Liver (tissue), 9 donors: ENCODE results near the gene DNAJA3. TPM values are rescaled to one million over a fixed set of nuclear protein-coding genes. Genes with fewer than 3 reads are reported as not detected.

Experiments used
- DNase-seq: peaks from one replicate; pipeline ENCODE4 v3.0.0-alpha.2; 2017; ENCODE audit warnings: low spot score
- H3K27ac ChIP-seq, 2 donors: one replicate each; pipeline ENCODE4 v1.7.0; 2013; ENCODE audit warnings: inconsistent platforms in 2 of 2, low read length in 2 of 2, control low read depth in 1 of 2, low read depth in 1 of 2, mild to moderate bottlenecking in 1 of 2
- H3K27me3 ChIP-seq, 4 donors: one replicate each; pipeline versions ENCODE4 v1.6.1 to v1.7.0; 2013; ENCODE audit warnings: low read length in 3 of 4, inconsistent platforms in 1 of 4, mild to moderate bottlenecking in 1 of 4, moderate library complexity in 1 of 4; ENCODE audit not compliant: control insufficient read depth in 4 of 4, insufficient read depth in 4 of 4
- H3K36me3 ChIP-seq, 4 donors: one replicate each; pipeline versions ENCODE4 v1.6.1 to v1.7.0; 2013; ENCODE audit warnings: low read length in 3 of 4, mild to moderate bottlenecking in 3 of 4, low read depth in 1 of 4, moderate library complexity in 1 of 4; ENCODE audit not compliant: control insufficient read depth in 4 of 4, insufficient read depth in 3 of 4
- H3K4me1 ChIP-seq, 4 donors: one replicate each; pipeline versions ENCODE4 v1.6.1 to v1.7.0; 2013; ENCODE audit warnings: low read length in 3 of 4, mild to moderate bottlenecking in 3 of 4, moderate library complexity in 1 of 4; ENCODE audit not compliant: control insufficient read depth in 4 of 4, insufficient read depth in 4 of 4
- H3K4me3 ChIP-seq, 3 donors: one replicate each; pipeline versions ENCODE4 v1.6.1 to v1.7.0; 2013; ENCODE audit warnings: low read length in 3 of 3, control low read depth in 1 of 3, low read depth in 1 of 3, mild to moderate bottlenecking in 1 of 3
- H3K9ac ChIP-seq, 2 donors: one replicate each; pipeline ENCODE4 v1.7.0; 2013; ENCODE audit warnings: low read length in 2 of 2, mild to moderate bottlenecking in 2 of 2, moderate library complexity in 2 of 2, control low read depth in 1 of 2, low read depth in 1 of 2
- H3K9me3 ChIP-seq, 4 donors: one replicate each; pipeline versions ENCODE4 v1.6.1 to v1.7.0; 2013; ENCODE audit warnings: low read length in 3 of 4; ENCODE audit not compliant: control insufficient read depth in 4 of 4
- ATF3 ChIP-seq: IDR thresholded peaks from 2 replicates; pipeline ENCODE4 v1.6.1; 2016; ENCODE audit warnings: antibody characterized with exemption
- FOXA1 ChIP-seq: IDR thresholded peaks from 2 replicates; pipeline ENCODE4 v1.6.1; 2016; ENCODE audit warnings: antibody characterized with exemption
- FOXA2 ChIP-seq: IDR thresholded peaks from 2 replicates; pipeline ENCODE4 v1.6.1; 2016; ENCODE audit warnings: antibody characterized with exemption
- GABPA ChIP-seq, 2 donors: IDR thresholded peaks in 1 of 2; conservative IDR thresholded peaks in 1 of 2; 2 replicates each; pipeline ENCODE4 v1.6.1; 2016; ENCODE audit warnings: antibody characterized with exemption in 2 of 2, mild to moderate bottlenecking in 1 of 2, moderate library complexity in 1 of 2
- HNF4A ChIP-seq, 2 donors: conservative IDR thresholded peaks; 2 replicates each; pipeline ENCODE4 v1.6.1; 2016; ENCODE audit warnings: antibody characterized with exemption in 2 of 2, mild to moderate bottlenecking in 2 of 2
- HNF4G ChIP-seq: IDR thresholded peaks from 2 replicates; pipeline ENCODE4 v1.6.1; 2016; ENCODE audit warnings: antibody characterized with exemption
- JUND ChIP-seq, 2 donors: IDR thresholded peaks; 2 replicates each; pipeline ENCODE4 v1.6.1; 2016; ENCODE audit warnings: antibody characterized with exemption in 2 of 2
- MAX ChIP-seq: IDR thresholded peaks from 2 replicates; pipeline ENCODE4 v1.6.1; 2016; ENCODE audit warnings: antibody characterized with exemption
- NR2F2 ChIP-seq: IDR thresholded peaks from 2 replicates; pipeline ENCODE4 v1.6.1; 2016; ENCODE audit warnings: antibody characterized with exemption
- RAD21 ChIP-seq, 2 donors: IDR thresholded peaks; 2 replicates each; pipeline ENCODE4 v1.6.1; 2016; ENCODE audit warnings: antibody characterized with exemption in 2 of 2, mild to moderate bottlenecking in 2 of 2
- REST ChIP-seq: IDR thresholded peaks from 2 replicates; pipeline ENCODE4 v1.6.1; 2016; ENCODE audit warnings: antibody characterized with exemption, mild to moderate bottlenecking
- RXRA ChIP-seq, 2 donors: IDR thresholded peaks; 2 replicates each; pipeline ENCODE4 v1.6.1; 2017 to 2018; ENCODE audit warnings: antibody characterized with exemption in 2 of 2, mild to moderate bottlenecking in 1 of 2
- SP1 ChIP-seq: IDR thresholded peaks from 2 replicates; pipeline ENCODE4 v1.6.1; 2018; ENCODE audit warnings: antibody characterized with exemption, mild to moderate bottlenecking
- TAF1 ChIP-seq: conservative IDR thresholded peaks from 2 replicates; pipeline ENCODE4 v1.6.1; 2016; ENCODE audit warnings: antibody characterized with exemption, mild to moderate bottlenecking
- YY1 ChIP-seq: IDR thresholded peaks from 2 replicates; pipeline ENCODE4 v1.6.1; 2016; ENCODE audit warnings: antibody characterized with exemption, mild to moderate bottlenecking
- ZBTB33 ChIP-seq: IDR thresholded peaks from 2 replicates; pipeline ENCODE4 v1.6.1; 2016; ENCODE audit warnings: antibody characterized with exemption
- WGBS: extraction: QIAGEN DNeasy Blood & Tissue Kit; methylation state at CpG from one replicate; pipeline ENCODE4 v1.1.7; 2013; 5-methylcytosine and 5-hydroxymethylcytosine counted together
- polyA plus RNA-seq, 2 donors: library from polyadenylated mRNA; stranded (reverse) in 1 of 2; unstranded in 1 of 2; fragments of 200-250 nt in 1 of 2; fragments of >200 nt in 1 of 2; fragmentation: Nextera tagmentation in 1 of 2; extraction: Ambion mirVana in 1 of 2; gene quantifications; one replicate each; pipeline versions ENCODE4 v1.2.1 to v1.2.3, GENCODE V29; 2013 to 2015
- total RNA-seq, 2 donors: library from RNA; depleted of rRNA; stranded (reverse); fragments of >200 nt; gene quantifications; one replicate each; pipeline ENCODE4 v1.2.3, GENCODE V29; 2014
- donor health status: healthy.
- donor health status: healthy.
- donor health status: healthy.
- donor health status: healthy.
- donor health status: healthy.

DNAJA3 gene
- total and polyA plus RNA-seq, 4 donors = 39.6 to 86.3 (median 65.6) TPM

GRCh38 chr16:4491898-4492297 lies 66.2 kb downstream of the DNAJA3 start (continued):
- TF ChIP-seq REST (no peak), RXRA (IDR thresholded peaks at IDR 0.05) (no peak)

GRCh38 chr16:4494746-4495490 lies 69.2 kb downstream of the DNAJA3 start:
- WGBS = 88% methylated on average over 6 of the region's 6 CpGs
- TF ChIP-seq SP1 (no peak), RXRA (IDR thresholded peaks at IDR 0.05) (no peak), HNF4A (conservative IDR thresholded peaks at IDR 0.05) (no peak), GABPA (IDR thresholded peaks at IDR 0.05 in 1 of 2, conservative IDR thresholded peaks at IDR 0.05 in 1 of 2) (no peak)
- Histone ChIP-seq H3K4me1 (peaks cover 0 to 4% (median 1%) of the 10 kb centered on the region in 4 donors), H3K27me3 (no peaks in the 10 kb centered on the region), H3K9me3 (no peaks in the 10 kb centered on the region), H3K4me3 (no peak overlapping the region), H3K9ac (no peak overlapping the region), H3K27ac (no peak overlapping the region), H3K36me3 (peaks cover 0 to 3% (median 1%) of the 10 kb centered on the region in 4 donors)
- no peak for DNase-seq

- Histone ChIP-seq H3K27me3 (no peaks in the 10 kb centered on the region), H3K36me3 (peaks cover 0 to 3% (median 1%) of the 10 kb centered on the region in 4 donors), H3K9ac (no peak overlapping the region), H3K9me3 (no peaks in the 10 kb centered on the region), H3K4me1 (peaks cover 3 to 11% (median 4%) of the 10 kb centered on the region in 4 donors), H3K4me3 (no peak overlapping the region), H3K27ac (no peak overlapping the region)
- DNase-seq = no peak
- WGBS = 97% methylated on average over 2 of the region's 2 CpGs
- TF ChIP-seq NR2F2 (no peak), RXRA (IDR thresholded peaks at IDR 0.05) (no peak)
Measured at GRCh38 chr16:4495766-4496165, 70.1 kb downstream of the DNAJA3 start.

GRCh38 chr16:4496305-4496704 lies 70.6 kb downstream of the DNAJA3 start:
- DNase-seq = no peak
- Histone ChIP-seq H3K36me3 (peaks cover 0 to 3% (median 1%) of the 10 kb centered on the region in 4 donors), H3K9me3 (no peaks in the 10 kb centered on the region), H3K4me3 (no peak overlapping the region), H3K27ac (no peak overlapping the region), H3K4me1 (peaks cover 5 to 17% (median 8%) of the 10 kb centered on the region in 4 donors), H3K27me3 (no peaks in the 10 kb centered on the region), H3K9ac (no peak overlapping the region)
- 92% methylated on average over 4 of the region's 4 CpGs for WGBS
- TF ChIP-seq ATF3 (no peak), ZBTB33 (no peak), HNF4A (conservative IDR thresholded peaks at IDR 0.05) (no peak), SP1 (no peak), RXRA (IDR thresholded peaks at IDR 0.05) (no peak), GABPA (IDR thresholded peaks at IDR 0.05 in 1 of 2, conservative IDR thresholded peaks at IDR 0.05 in 1 of 2) (no peak), YY1 (no peak), REST (no peak), TAF1 (no peak), HNF4G (no peak), NR2F2 (no peak), RAD21 (IDR thresholded peaks at IDR 0.05) (no peak), FOXA1 (no peak), JUND (IDR thresholded peaks at IDR 0.05) (no peak), MAX (no peak), FOXA2 (no peak)
